Measurements from ENCODE around the gene CIT. TPM values are rescaled to one million over a fixed set of nuclear protein-coding genes. Genes with fewer than 3 reads are reported as not detected.

Gene CIT
- total and polyA plus RNA-seq, 2 donors (not counting 3 experiments of a cell fraction or from before 2014, with no cell fraction given): 13.3 to 61.8 TPM

DNA sequence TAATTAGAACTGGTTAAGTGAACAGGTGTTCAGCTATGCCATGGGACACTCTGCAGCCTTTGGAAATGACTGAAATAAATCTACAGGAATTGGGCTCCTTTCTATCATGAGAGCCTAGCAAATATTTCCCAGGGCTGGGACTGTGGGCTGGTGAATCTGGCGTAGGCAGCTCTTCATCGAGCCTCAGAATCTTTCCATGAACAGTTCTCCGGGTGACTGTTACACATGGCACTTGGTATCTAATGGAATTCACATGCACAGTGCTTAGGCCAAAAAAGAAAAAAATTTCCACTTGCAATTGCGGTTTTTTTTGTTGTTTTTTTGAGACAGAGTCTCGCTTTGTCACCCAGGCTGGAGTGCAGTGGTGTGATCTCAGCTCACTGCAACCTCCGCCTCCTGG is 177.0 kb downstream of the CIT start:
- no peaks in the 10 kb centered on the region for H4K20me1 ChIP-seq (replicated peaks; ENCODE audit: control insufficient read depth, extremely low read depth, insufficient read depth, low read length)
- intact Hi-C loops (cut with micrococcal nuclease): no loop called here
- H3K27me3 ChIP-seq (ENCODE audit: control insufficient read depth in 2 of 2, insufficient read depth in 2 of 2, low read length in 2 of 2): no peaks in the 10 kb centered on the region
- BruUV-seq (replicated peaks): no TSS peak
- CTCF ChIA-PET: interaction anchor here (1.2 to 2.0 kb wide), 3 partner anchors 11 to 80 kb away, joined by 4 to 7 read pairs (median 6); partner anchors contain the start of gene PRKAB1
- no peaks in the 10 kb centered on the region for H3K9me3 ChIP-seq (replicated peaks; ENCODE audit: control insufficient read depth, insufficient read depth, low read length)
- dilution Hi-C loops (cut with MboI; ENCODE audit: extremely low pct_ligation_motif_present, low sequenced_read_pairs): no loop called here
- POLR2A ChIA-PET: no interaction called here
- no peak for FAIRE-seq
- no peak overlapping the region for H2AFZ ChIP-seq (ENCODE audit: low read depth, low read length)
- DNase-seq (ENCODE audit: low read depth, low spot score): no peak
- no peak overlapping the region for H3K4me2 ChIP-seq (ENCODE audit: insufficient read depth, low read length)
- H3K79me2 ChIP-seq (ENCODE audit: control insufficient read depth, insufficient read depth, low read length): no peaks in the 10 kb centered on the region
- peaks cover 6% of the 10 kb centered on the region for H3K4me1 ChIP-seq (ENCODE audit: control insufficient read depth, extremely low read depth, insufficient read depth, low read length)
- no peak overlapping the region for H3K9ac ChIP-seq (replicated peaks; ENCODE audit: extremely low read depth, insufficient read depth, low read length)
- no peak overlapping the region for H3K27ac ChIP-seq (ENCODE audit: insufficient read depth, low read depth, low read length)
- H3K9me1 ChIP-seq (replicated peaks; ENCODE audit: control insufficient read depth, extremely low read depth, insufficient read depth, low read length): no peaks in the 10 kb centered on the region
- H3K36me3 ChIP-seq (ENCODE audit: control insufficient read depth in 2 of 2, extremely low read depth in 1 of 2, insufficient read depth in 2 of 2, low read length in 2 of 2): no peaks in the 10 kb centered on the region
- no peak for TF ChIP-seq EZH2 (IDR thresholded peaks at IDR 0.05; ENCODE audit: borderline replicate concordance, low read depth, low read length, severe bottlenecking)
- no peak for TF ChIP-seq POLR2A (IDR thresholded peaks at IDR 0.05; ENCODE audit: low read depth, low read length)
- no peak for TF ChIP-seq JUN (IDR thresholded peaks at IDR 0.05; ENCODE audit: borderline replicate concordance, insufficient read depth, insufficient read length, low read depth)
- TF ChIP-seq, protein P1, sequence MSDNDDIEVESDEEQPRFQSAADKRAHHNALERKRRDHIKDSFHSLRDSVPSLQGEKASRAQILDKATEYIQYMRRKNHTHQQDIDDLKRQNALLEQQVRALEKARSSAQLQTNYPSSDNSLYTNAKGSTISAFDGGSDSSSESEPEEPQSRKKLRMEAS (IDR thresholded peaks at IDR 0.05; ENCODE audit: insufficient read depth, insufficient read length): no peak
- no peak for TF ChIP-seq POLR2AphosphoS5 (IDR thresholded peaks at IDR 0.05; ENCODE audit: insufficient read depth, low read depth, low read length)
- TF ChIP-seq MYC (IDR thresholded peaks at IDR 0.05; ENCODE audit: low read depth, low read length): no peak
- TF ChIP-seq FOS (IDR thresholded peaks at IDR 0.05; ENCODE audit: borderline replicate concordance, insufficient read depth, low read length): no peak
- TF ChIP-seq GATA2 (IDR thresholded peaks at IDR 0.05; ENCODE audit: insufficient read depth, insufficient read length, low read depth, low read length): no peak
- TF ChIP-seq CTCF (IDR thresholded peaks at IDR 0.05; ENCODE audit: extremely low read depth in 1 of 2, insufficient read depth in 1 of 2, low read depth in 1 of 2, low read length in 2 of 2): no peak
- no peak overlapping the region for H3K4me3 ChIP-seq (replicated peaks in 1 of 3; ENCODE audit: insufficient read depth in 1 of 3, low read depth in 1 of 3, low read length in 3 of 3)
